HepG2 (cell line): ENCODE results near the gene ARL14EPL. TPM values are rescaled to one million over a fixed set of nuclear protein-coding genes. Genes with fewer than 3 reads are reported as not detected.

Experiments used
- ATAC-seq: fragments of 200-7000 bp; cut with Tn5 transposase; 3 replicates; pipeline ENCODE4 v1.9.1; 2020; ENCODE audit warnings: mild to moderate bottlenecking, moderate library complexity
- BruUV-seq: library from RNA; stranded (reverse); fragments of 400-500 nt; replicated peaks from 2 replicates; lab custom pipeline; 2021; lab: Mats Ljungman, UMichigan
- CTCF ChIA-PET: fragments of 300-600 bp; formaldehyde crosslinking; extraction: SDS; loops from one replicate; lab custom pipeline; 2021; ENCODE audit warnings: low total read pairs, inconsistent platforms, low intra/inter-chr PET ratio; lab: Yijun Ruan, JAX
- POLR2A ChIA-PET: fragments of 350-600 bp; sonication (Branson Sonifier 250); formaldehyde crosslinking; loops from one replicate; lab custom pipeline; 2020; ENCODE audit warnings: antibody characterized with exemption, inconsistent platforms; lab: Yijun Ruan, JAX
- DNase-seq: peaks from one replicate; pipeline ENCODE4 v3.0.0-alpha.2; 2015; ENCODE audit warnings: low spot score
- FAIRE-seq: peaks from 3 replicates; lab custom pipeline; 2011; peaks lifted over from hg19 to GRCh38; lab: Jason Lieb, UNC
- H2AFZ ChIP-seq: one replicate; pipeline ENCODE4 v1.6.1; 2011; ENCODE audit warnings: low read length, inconsistent platforms
- H3K27ac ChIP-seq: fragments of 300-600 bp; 3 replicates; pipeline ENCODE4 v1.8.0; 2011; ENCODE audit warnings: mixed run types, mild to moderate bottlenecking, mixed read lengths, low read length, inconsistent platforms; ENCODE audit not compliant: insufficient read depth; ENCODE audit errors: extremely low read length
- H3K27me3 ChIP-seq, 2 experiments: fragments of 200-600 bp in 1 of 2; 2 replicates in 1 of 2; 3 replicates in 1 of 2; pipeline versions ENCODE4 v1.6.0 to v1.8.0; 2011; ENCODE audit warnings: low read length in 2 of 2, mild to moderate bottlenecking in 2 of 2, moderate library complexity in 2 of 2, inconsistent platforms in 1 of 2; ENCODE audit not compliant: insufficient read depth in 2 of 2, control insufficient read depth in 1 of 2
- H3K36me3 ChIP-seq, 2 experiments: fragments of 200-600 bp in 1 of 2; replicated peaks in 1 of 2; 2 replicates in 1 of 2; 3 replicates in 1 of 2; pipeline versions ENCODE4 v1.5.1 to v1.8.0; 2011; ENCODE audit warnings: low read length in 2 of 2, inconsistent platforms in 1 of 2; ENCODE audit not compliant: insufficient read depth in 2 of 2, control insufficient read depth in 1 of 2
- H3K4me1 ChIP-seq: 2 replicates; pipeline ENCODE4 v1.5.1; 2012; ENCODE audit warnings: low read length, inconsistent platforms; ENCODE audit not compliant: insufficient read depth
- H3K4me2 ChIP-seq: 2 replicates; pipeline ENCODE4 v1.6.0; 2011; ENCODE audit warnings: low read depth, low read length, inconsistent platforms
- H3K4me3 ChIP-seq, 3 experiments: fragments of 200-600 bp in 1 of 3; sonication (generic), shearing (Covaris generic) in 1 of 3; replicated peaks in 1 of 3; 2 replicates each; pipeline ENCODE4 v1.5.1; 2011 to 2016; ENCODE audit warnings: low read length in 3 of 3, inconsistent platforms in 2 of 3, low read depth in 2 of 3, mild to moderate bottlenecking in 2 of 3, control low read depth in 1 of 3, mixed read lengths in 1 of 3; ENCODE audit not compliant: insufficient read depth in 1 of 3
- H3K79me2 ChIP-seq: one replicate; pipeline ENCODE4 v1.6.1; 2011; ENCODE audit warnings: low read length, inconsistent platforms; ENCODE audit not compliant: insufficient read depth
- H3K9ac ChIP-seq: 2 replicates; pipeline ENCODE4 v1.6.0; 2011; ENCODE audit warnings: mild to moderate bottlenecking, low read depth, low read length, inconsistent platforms; ENCODE audit not compliant: insufficient read depth
- H3K9me3 ChIP-seq: 2 replicates; pipeline ENCODE4 v1.5.1; 2012; ENCODE audit warnings: mild to moderate bottlenecking, low read length
- H4K20me1 ChIP-seq: 2 replicates; pipeline ENCODE4 v1.6.0; 2011; ENCODE audit warnings: inconsistent platforms, mild to moderate bottlenecking, low read length, moderate library complexity; ENCODE audit not compliant: insufficient read depth
- EHMT2 ChIP-seq: fragments of 200-600 bp; sonication (generic); IDR thresholded peaks from 2 replicates; pipeline ENCODE4 v1.7.0; 2017; ENCODE audit warnings: antibody characterized with exemption, low read depth, low read length, borderline replicate concordance
- FOSL2 ChIP-seq: sonication (generic); formaldehyde crosslinking; IDR thresholded peaks from 2 replicates; pipeline ENCODE4 v1.4.0; 2020; ENCODE audit warnings: missing genetic modification reagents
- MAFG ChIP-seq: sonication (generic); formaldehyde crosslinking; IDR thresholded peaks from 2 replicates; pipeline ENCODE4 v1.5.1; 2020; ENCODE audit warnings: mild to moderate bottlenecking, missing genetic modification reagents
- WIZ ChIP-seq: sonication (generic); formaldehyde crosslinking; IDR thresholded peaks from 2 replicates; pipeline ENCODE4 v1.5.1; 2020; ENCODE audit warnings: mild to moderate bottlenecking, missing genetic modification reagents
- ZMYM4 ChIP-seq: sonication (generic); formaldehyde crosslinking; IDR thresholded peaks from 2 replicates; pipeline ENCODE4 v1.8.1; 2023; ENCODE audit warnings: mild to moderate bottlenecking, missing genetic modification reagents
- ZNF225 ChIP-seq: sonication (generic); formaldehyde crosslinking; IDR thresholded peaks from 2 replicates; pipeline ENCODE4 v1.4.0; 2020; ENCODE audit warnings: mild to moderate bottlenecking, missing genetic modification reagents
- ZNF24 ChIP-seq: fragments of 450-650 bp; IDR thresholded peaks from 2 replicates; pipeline ENCODE4 v1.6.1; 2017; ENCODE audit warnings: antibody characterized with exemption, mild to moderate bottlenecking
- ZNF264 ChIP-seq: sonication (generic); formaldehyde crosslinking; IDR thresholded peaks from 2 replicates; pipeline ENCODE4 v1.4.0; 2020; ENCODE audit warnings: missing genetic modification reagents
- ZNF687 ChIP-seq: sonication (generic); formaldehyde crosslinking; IDR thresholded peaks from 2 replicates; pipeline ENCODE4 v1.5.1; 2020; ENCODE audit warnings: mild to moderate bottlenecking, missing genetic modification reagents, moderate library complexity
- WGBS: methylation state at CpG from one replicate; pipeline ENCODE4 v1.1.6; 2017; ENCODE audit warnings: low lambda C conversion rate; 5-methylcytosine and 5-hydroxymethylcytosine counted together
- in situ Hi-C: cut with HindIII; loops from 2 replicates; pipeline ENCODE4 v1.10.0; 2017; ENCODE audit warnings: low pct_unique_long_range_greater_than_20kb; ENCODE audit not compliant: extremely low pct_ligation_motif_present
- intact Hi-C: fragments of 100-400 bp; cut with micrococcal nuclease; formaldehyde crosslinking; loops from one replicate; pipeline ENCODE4 v1.10.0; 2022; ENCODE audit not compliant: unreplicated experiment
- polyA plus RNA-seq, 8 experiments: library from polyadenylated mRNA; depleted of rRNA in 3 of 8; stranded (reverse) in 7 of 8; unstranded in 1 of 8; fragments of >200 nt; fragmentation: Illumina TruSeq in 4 of 8; extraction: Trizol in 4 of 8; gene quantifications; 2 replicates each; pipeline versions ENCODE4 v1.2.1 to v1.2.3, GENCODE V29; 2011 to 2016; ENCODE audit warnings: low read depth in 4 of 8, missing spikeins in 1 of 8, mixed read lengths in 1 of 8; ENCODE audit not compliant: insufficient read depth in 1 of 8
- total RNA-seq, 5 experiments: library from RNA; depleted of rRNA; stranded (reverse); fragments of >200 nt; fragmentation: Illumina TruSeq; extraction: Trizol; gene quantifications; 2 replicates each; pipeline ENCODE4 v1.2.3, GENCODE V29; 2016; ENCODE audit warnings: low read depth in 1 of 5
- TF ChIP-seq, protein P1 (sequence below): sonication (generic); formaldehyde crosslinking; IDR thresholded peaks from 2 replicates; pipeline ENCODE4 v1.8.1; 2023; ENCODE audit warnings: mild to moderate bottlenecking, inconsistent platforms, moderate library complexity, missing genetic modification reagents, borderline replicate concordance
- TF ChIP-seq, protein P2 (sequence below): sonication (generic); formaldehyde crosslinking; IDR thresholded peaks from 2 replicates; pipeline ENCODE4 v1.4.0; 2020; ENCODE audit warnings: missing genetic modification reagents

The ARL14EPL gene
- total and polyA plus RNA-seq, 2 of the 13 experiments (the other 11 are each of a cell fraction or from before 2014, with no cell fraction given) = not detected

- FAIRE-seq (no peak), ATAC-seq (no peak)
- TF ChIP-seq, protein P1, sequence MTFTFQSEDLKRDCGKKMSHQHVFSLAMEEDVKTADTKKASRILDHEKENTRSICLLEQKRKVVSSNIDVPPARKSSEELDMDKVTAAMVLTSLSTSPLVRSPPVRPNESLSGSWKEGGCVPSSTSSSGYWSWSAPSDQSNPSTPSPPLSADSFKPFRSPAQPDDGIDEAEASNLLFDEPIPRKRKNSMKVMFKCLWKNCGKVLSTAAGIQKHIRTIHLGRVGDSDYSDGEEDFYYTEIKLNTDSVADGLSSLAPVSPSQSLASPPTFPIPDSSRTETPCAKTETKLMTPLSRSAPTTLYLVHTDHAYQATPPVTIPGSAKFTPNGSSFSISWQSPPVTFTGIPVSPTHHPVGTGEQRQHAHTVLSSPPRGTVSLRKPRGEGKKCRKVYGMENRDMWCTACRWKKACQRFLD = no peak
- TF ChIP-seq, protein P2, sequence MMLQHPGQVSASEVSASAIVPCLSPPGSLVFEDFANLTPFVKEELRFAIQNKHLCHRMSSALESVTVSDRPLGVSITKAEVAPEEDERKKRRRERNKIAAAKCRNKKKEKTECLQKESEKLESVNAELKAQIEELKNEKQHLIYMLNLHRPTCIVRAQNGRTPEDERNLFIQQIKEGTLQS (CRISPR knock-in tag) = no peak
- no peak for TF ChIP-seq FOSL2 (CRISPR knock-in tag)
- no peak for TF ChIP-seq EHMT2
- TF ChIP-seq ZNF225 (CRISPR knock-in tag) = no peak
- no peak for TF ChIP-seq ZNF264 (CRISPR knock-in tag)
- no peak for TF ChIP-seq ZNF687 (CRISPR knock-in tag)
- no peak for TF ChIP-seq ZMYM4
- TF ChIP-seq ZNF24 = no peak
- no peak for TF ChIP-seq MAFG (CRISPR knock-in tag)
- no peak for TF ChIP-seq WIZ (CRISPR knock-in tag)
- TF ChIP-seq, all 625 proteins: peak for 0
Measured at GRCh38 chr5:115988002-115988401, 44.3 kb upstream of the ARL14EPL start.

More at GRCh38 chr5:115988002-115988401, 44.3 kb upstream of the ARL14EPL start:
- WGBS = 11% methylated on average over 2 of the region's 2 CpGs
- Histone ChIP-seq H3K9ac (no peak overlapping the region), H4K20me1 (no peaks in the 10 kb centered on the region), H3K27me3 (peaks cover 0 to 17% of the 10 kb centered on the region in 2 experiments; a peak in 2 of 5 replicates), H3K4me1 (no peaks in the 10 kb centered on the region), H3K9me3 (no peaks in the 10 kb centered on the region), H2AFZ (no peak overlapping the region), H3K27ac (no peak overlapping the region), H3K4me2 (no peak overlapping the region), H3K4me3 (no peak overlapping the region), H3K79me2 (no peaks in the 10 kb centered on the region), H3K36me3 (no peaks in the 10 kb centered on the region)
- intact Hi-C loops (no loop called here), in situ Hi-C loops (no loop called here)
- POLR2A ChIA-PET = no interaction called here
- CTCF ChIA-PET = no interaction called here
- no TSS peak for BruUV-seq
- no peak for DNase-seq
